ENCODE measurements around the gene SLC38A3.

Gene SLC38A3

DNA sequence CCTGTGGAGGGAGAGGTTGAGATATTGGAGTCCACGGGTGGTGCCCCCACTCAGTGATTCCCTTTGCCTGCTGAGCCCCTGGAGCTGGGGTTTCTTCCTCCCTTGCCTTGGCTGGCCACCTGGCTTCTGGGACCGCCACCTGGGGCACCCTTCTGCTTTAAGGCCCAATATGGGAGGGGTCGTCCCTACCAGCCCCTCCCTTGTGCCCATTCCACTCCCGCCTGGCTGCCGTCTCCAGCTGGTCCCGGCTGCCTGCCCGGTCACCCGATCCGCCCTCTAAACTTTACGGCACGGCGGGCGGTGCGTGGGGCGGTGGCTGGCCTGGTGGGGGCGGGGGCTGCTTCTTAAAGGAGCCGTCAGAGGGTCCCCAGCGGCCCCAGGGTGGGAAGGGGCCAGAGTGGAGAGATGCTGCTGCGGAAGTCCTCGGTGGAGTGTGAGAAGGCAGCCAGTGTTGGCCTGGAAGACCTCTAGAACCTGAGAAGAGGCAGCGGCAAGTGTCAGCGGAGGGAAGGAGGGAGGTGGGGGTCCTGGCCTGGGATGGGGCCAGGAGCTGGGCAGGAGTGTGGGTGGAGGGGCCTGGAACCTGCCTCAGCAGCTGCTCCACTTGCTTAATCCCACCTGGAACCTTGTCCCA lies 62.3 kb downstream of the SLC38A3 start:
- no peak for DNase-seq (ENCODE audit: low read depth)

DNA sequence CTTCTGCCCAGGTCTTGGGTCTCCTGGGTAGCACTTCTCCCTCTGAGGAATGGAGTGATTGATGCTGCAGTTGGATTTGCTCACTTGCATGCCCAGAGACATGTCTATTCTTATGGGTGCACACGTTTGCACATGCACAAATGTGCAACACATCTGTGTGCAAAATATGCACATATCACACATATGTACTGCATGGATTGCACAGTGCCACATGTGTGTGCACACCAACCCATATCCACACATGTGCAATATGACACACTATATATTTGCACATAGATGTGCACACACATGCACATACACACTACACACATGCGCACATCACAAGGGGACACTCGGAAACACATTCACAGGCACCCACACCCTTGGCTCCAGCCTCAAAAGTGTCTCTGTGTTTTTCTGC lies 63.2 kb downstream of the SLC38A3 start:
- DNase-seq (ENCODE audit: low read depth): no peak

DNA sequence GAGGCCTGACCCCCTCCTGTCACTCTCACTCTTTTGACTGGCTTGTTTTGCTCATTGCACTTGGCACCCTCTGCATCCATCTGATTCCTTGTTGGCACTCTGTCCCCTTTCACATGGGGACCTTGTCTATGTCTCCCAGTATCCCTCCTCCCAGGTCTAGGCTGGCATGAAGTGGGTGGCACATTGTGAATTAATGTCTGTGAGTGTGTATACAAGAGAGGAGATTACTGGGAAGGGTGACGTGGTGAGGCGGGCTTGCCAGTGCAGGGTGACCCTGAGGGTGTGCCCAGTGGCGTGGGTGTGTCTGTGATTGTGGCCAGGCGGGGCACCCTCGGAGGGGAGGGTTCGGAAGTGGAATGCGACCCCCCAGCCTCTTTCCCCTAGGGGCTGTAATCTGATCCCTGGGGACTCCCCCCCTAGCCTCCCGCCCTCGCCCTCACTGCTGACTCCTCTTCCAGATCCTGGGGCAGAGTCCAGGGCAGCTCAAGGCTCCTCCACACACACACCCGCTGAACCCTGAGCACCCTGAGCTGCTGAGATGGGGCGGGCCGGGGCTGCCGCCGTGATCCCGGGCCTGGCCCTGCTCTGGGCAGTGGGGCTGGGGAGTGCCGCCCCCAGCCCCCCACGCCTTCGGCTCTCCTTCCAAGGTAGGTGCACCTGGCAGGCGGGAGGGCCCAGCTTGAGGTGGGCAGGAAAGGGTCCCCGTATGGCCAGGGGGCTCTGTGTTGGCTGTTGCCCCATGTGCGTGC lies 63.8 kb downstream of the SLC38A3 start, which contains the start of gene SEMA3B:
SEMA3B (plus strand) TSS at position 445 of the 749 bp plus-strand sequence; CDS start at position 539, 94 bp downstream.
- no peak for DNase-seq (ENCODE audit: low read depth)

DNA sequence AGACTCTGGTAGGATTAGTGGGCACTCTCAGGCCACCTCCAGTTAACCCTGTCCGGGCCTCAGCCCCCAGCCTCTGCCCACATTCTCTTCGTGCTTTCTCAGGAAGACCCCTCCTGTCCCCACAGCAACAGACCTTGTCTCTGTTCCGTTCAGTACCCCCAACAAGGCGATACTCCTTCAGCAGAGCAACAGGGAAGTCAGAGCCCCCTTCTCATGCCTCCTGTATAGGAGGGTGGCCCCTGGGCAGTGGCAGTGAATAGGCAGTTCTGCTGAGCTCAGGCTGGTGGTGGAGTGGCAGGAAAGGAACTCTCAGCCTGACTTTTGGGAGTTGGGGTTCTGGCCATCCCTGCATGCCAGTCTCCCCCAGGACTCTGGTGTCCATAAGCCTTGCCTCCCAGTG lies 64.4 kb downstream of the SLC38A3 start:
- no peak for DNase-seq (ENCODE audit: low read depth)

DNA sequence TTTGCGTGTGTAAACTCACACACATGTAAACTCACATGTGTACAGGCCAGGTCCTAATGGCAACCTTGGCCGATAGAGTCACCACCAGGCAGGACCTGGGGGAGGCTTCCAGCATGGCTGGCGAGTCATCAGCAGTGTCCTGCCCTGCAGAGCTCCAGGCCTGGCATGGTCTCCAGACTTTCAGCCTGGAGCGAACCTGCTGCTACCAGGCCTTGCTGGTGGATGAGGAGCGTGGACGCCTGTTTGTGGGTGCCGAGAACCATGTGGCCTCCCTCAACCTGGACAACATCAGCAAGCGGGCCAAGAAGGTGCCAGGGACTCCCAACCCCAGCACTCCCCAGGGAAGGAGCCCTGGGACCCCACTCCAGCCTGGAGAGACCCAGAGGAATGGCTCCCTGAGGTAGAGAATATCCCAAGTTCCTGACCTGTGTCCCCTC lies 64.9 kb downstream of the SLC38A3 start:
- no peak for DNase-seq (ENCODE audit: low read depth)

DNA sequence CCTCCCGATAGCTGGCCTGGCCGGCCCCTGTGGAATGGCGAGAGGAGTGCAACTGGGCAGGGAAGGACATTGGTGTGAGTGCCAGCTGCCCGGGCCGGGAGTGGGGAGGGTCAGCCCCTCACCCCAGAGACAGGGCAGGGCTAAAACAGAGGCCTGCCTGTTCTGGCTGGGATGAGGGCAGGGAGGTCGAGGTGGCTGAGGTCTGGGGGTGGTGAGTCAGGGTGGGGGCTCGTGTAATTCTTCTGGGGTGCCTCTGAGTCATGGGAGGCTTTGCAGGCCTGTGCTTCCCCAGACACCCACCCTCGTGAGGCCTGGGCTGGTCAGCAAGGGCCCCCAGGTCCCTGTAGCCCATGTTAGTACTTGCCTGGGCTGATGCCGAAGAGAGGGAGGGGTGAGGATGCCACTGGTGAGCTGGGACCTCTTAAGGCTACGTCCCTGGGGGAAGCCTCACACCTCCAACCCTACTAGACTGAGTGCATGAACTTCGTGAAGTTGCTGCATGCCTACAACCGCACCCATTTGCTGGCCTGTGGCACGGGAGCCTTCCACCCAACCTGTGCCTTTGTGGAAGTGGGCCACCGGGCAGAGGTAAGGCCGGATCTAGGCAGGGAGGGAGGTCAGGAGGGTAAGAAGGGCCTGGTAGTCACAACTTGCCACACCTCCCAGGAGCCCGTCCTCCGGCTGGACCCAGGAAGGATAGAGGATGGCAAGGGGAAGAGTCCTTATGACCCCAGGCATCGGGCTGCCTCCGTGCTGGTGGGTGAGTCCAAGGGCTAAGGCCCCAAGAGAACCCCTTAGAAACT lies 65.6 kb downstream of the SLC38A3 start:
- no peak for DNase-seq (ENCODE audit: low read depth)

Data from stimulated activated CD4-positive, alpha-beta T cell treated with anti-CD3 and anti-CD28 coated beads, Interleukin-2, amount 100 ng/mL, for 4 hours (primary cell).